ENCODE data around the gene A4GALT. TPM values are rescaled to one million over a fixed set of nuclear protein-coding genes. Genes with fewer than 3 reads are reported as not detected.
A peak's percentile ranks its signal among the peaks of the same experiment; 100 is the strongest.
"Not testable (repeated sequence)": the region's sequence is repeated elsewhere in the genome, so short reads cannot be mapped to it uniquely, and the experiment has no call there.

The A4GALT gene
- total RNA-seq, 1 donor from 2014 or later, result 32.8 TPM

GRCh38 chr22:42758931-42759629 is 38.4 kb upstream of the A4GALT start:
- no peak for TF ChIP-seq CTCF (IDR thresholded peaks at IDR 0.05)

GRCh38 chr22:42755553-42755952 is 34.9 kb upstream of the A4GALT start:
- H3K27ac Mint-ChIP-seq (ENCODE audit: unreplicated experiment); DNase-seq (ENCODE audit: extremely low spot score, unreplicated experiment); H3K27me3 Mint-ChIP-seq (ENCODE audit: unreplicated experiment); H3K36me3 Mint-ChIP-seq (ENCODE audit: unreplicated experiment); H3K9me3 Mint-ChIP-seq (ENCODE audit: unreplicated experiment); H3K4me3 Mint-ChIP-seq (ENCODE audit: unreplicated experiment): not testable (repeated sequence)
- peaks cover 23% of the 10 kb centered on the region for H3K4me1 Mint-ChIP-seq (ENCODE audit: unreplicated experiment)

More at GRCh38 chr22:42758931-42759629, 38.4 kb upstream of the A4GALT start:
- H3K36me3 Mint-ChIP-seq (ENCODE audit: unreplicated experiment), result no peaks in the 10 kb centered on the region
- H3K9me3 Mint-ChIP-seq (ENCODE audit: unreplicated experiment), result no peaks in the 10 kb centered on the region
- H3K4me1 Mint-ChIP-seq (ENCODE audit: unreplicated experiment), result peaks cover 14% of the 10 kb centered on the region
- DNase-seq (ENCODE audit: extremely low spot score, unreplicated experiment), result no peak
- H3K27ac Mint-ChIP-seq (ENCODE audit: unreplicated experiment), result peak overlapping the region; percentile 31
- H3K4me3 Mint-ChIP-seq (ENCODE audit: unreplicated experiment), result no peak overlapping the region
- H3K27me3 Mint-ChIP-seq (ENCODE audit: unreplicated experiment), result no peaks in the 10 kb centered on the region

- peaks cover 23% of the 10 kb centered on the region for H3K4me1 Mint-ChIP-seq (ENCODE audit: unreplicated experiment)
- not testable (repeated sequence) for DNase-seq (ENCODE audit: extremely low spot score, unreplicated experiment); H3K36me3 Mint-ChIP-seq (ENCODE audit: unreplicated experiment); H3K9me3 Mint-ChIP-seq (ENCODE audit: unreplicated experiment); H3K27me3 Mint-ChIP-seq (ENCODE audit: unreplicated experiment); H3K27ac Mint-ChIP-seq (ENCODE audit: unreplicated experiment); H3K4me3 Mint-ChIP-seq (ENCODE audit: unreplicated experiment)
Measured at GRCh38 chr22:42755121-42755520, 34.5 kb upstream of the A4GALT start.

- H3K4me1 Mint-ChIP-seq (ENCODE audit: unreplicated experiment), result peaks cover 23% of the 10 kb centered on the region
- no peaks in the 10 kb centered on the region for H3K36me3 Mint-ChIP-seq (ENCODE audit: unreplicated experiment)
- no peak for DNase-seq (ENCODE audit: extremely low spot score, unreplicated experiment)
- no peak for TF ChIP-seq CTCF (IDR thresholded peaks at IDR 0.05)
- no peak overlapping the region for H3K27ac Mint-ChIP-seq (ENCODE audit: unreplicated experiment)
- H3K9me3 Mint-ChIP-seq (ENCODE audit: unreplicated experiment), result no peaks in the 10 kb centered on the region
- no peaks in the 10 kb centered on the region for H3K27me3 Mint-ChIP-seq (ENCODE audit: unreplicated experiment)
- no peak overlapping the region for H3K4me3 Mint-ChIP-seq (ENCODE audit: unreplicated experiment)
Measured at GRCh38 chr22:42754658-42755057, 34.0 kb upstream of the A4GALT start.

- Mint-ChIP-seq H3K4me3 (ENCODE audit: unreplicated experiment) (no peak overlapping the region), H3K9me3 (ENCODE audit: unreplicated experiment) (no peaks in the 10 kb centered on the region), H3K36me3 (ENCODE audit: unreplicated experiment) (no peaks in the 10 kb centered on the region), H3K27ac (ENCODE audit: unreplicated experiment) (no peak overlapping the region), H3K27me3 (ENCODE audit: unreplicated experiment) (no peaks in the 10 kb centered on the region), H3K4me1 (ENCODE audit: unreplicated experiment) (peaks cover 27% of the 10 kb centered on the region)
- no peak for DNase-seq (ENCODE audit: extremely low spot score, unreplicated experiment)
- TF ChIP-seq CTCF (IDR thresholded peaks at IDR 0.05), result no peak
Measured at GRCh38 chr22:42752912-42753311, 32.2 kb upstream of the A4GALT start.

GRCh38 chr22:42752230-42752746 is 31.6 kb upstream of the A4GALT start:
- no peaks in the 10 kb centered on the region for H3K9me3 Mint-ChIP-seq (ENCODE audit: unreplicated experiment)
- no peak for TF ChIP-seq CTCF (IDR thresholded peaks at IDR 0.05)
- H3K27me3 Mint-ChIP-seq (ENCODE audit: unreplicated experiment), result no peaks in the 10 kb centered on the region
- H3K27ac Mint-ChIP-seq (ENCODE audit: unreplicated experiment), result peak overlapping the region; percentile 72
- H3K4me3 Mint-ChIP-seq (ENCODE audit: unreplicated experiment), result no peak overlapping the region
- H3K4me1 Mint-ChIP-seq (ENCODE audit: unreplicated experiment), result peaks cover 28% of the 10 kb centered on the region
- no peak for DNase-seq (ENCODE audit: extremely low spot score, unreplicated experiment)
- H3K36me3 Mint-ChIP-seq (ENCODE audit: unreplicated experiment), result no peaks in the 10 kb centered on the region

- H3K4me1 Mint-ChIP-seq (ENCODE audit: unreplicated experiment), result peaks cover 33% of the 10 kb centered on the region
- H3K27me3 Mint-ChIP-seq (ENCODE audit: unreplicated experiment); H3K27ac Mint-ChIP-seq (ENCODE audit: unreplicated experiment); H3K9me3 Mint-ChIP-seq (ENCODE audit: unreplicated experiment); H3K36me3 Mint-ChIP-seq (ENCODE audit: unreplicated experiment); DNase-seq (ENCODE audit: extremely low spot score, unreplicated experiment); H3K4me3 Mint-ChIP-seq (ENCODE audit: unreplicated experiment): not testable (repeated sequence)
Measured at GRCh38 chr22:42750421-42750820, 29.8 kb upstream of the A4GALT start.

All from osteocyte (in vitro differentiated cells).